Measurements from ENCODE around the gene MEFV. TPM values are rescaled to one million over a fixed set of nuclear protein-coding genes. Genes with fewer than 3 reads are reported as not detected.

MEFV gene
- total RNA-seq, 4 donors from 2014 or later, result 0.21 to 12.0 (median 1.1) TPM

- no peak for DNase-seq
- H3K4me1 ChIP-seq, result no peaks in the 10 kb centered on the region
- intact Hi-C loops (cut with DNase I; ENCODE audit: low total_unique reads), result no loop called here
- H3K9me3 ChIP-seq, result no peaks in the 10 kb centered on the region
- H3K27ac ChIP-seq, result no peak overlapping the region
- TF ChIP-seq, protein P1, sequence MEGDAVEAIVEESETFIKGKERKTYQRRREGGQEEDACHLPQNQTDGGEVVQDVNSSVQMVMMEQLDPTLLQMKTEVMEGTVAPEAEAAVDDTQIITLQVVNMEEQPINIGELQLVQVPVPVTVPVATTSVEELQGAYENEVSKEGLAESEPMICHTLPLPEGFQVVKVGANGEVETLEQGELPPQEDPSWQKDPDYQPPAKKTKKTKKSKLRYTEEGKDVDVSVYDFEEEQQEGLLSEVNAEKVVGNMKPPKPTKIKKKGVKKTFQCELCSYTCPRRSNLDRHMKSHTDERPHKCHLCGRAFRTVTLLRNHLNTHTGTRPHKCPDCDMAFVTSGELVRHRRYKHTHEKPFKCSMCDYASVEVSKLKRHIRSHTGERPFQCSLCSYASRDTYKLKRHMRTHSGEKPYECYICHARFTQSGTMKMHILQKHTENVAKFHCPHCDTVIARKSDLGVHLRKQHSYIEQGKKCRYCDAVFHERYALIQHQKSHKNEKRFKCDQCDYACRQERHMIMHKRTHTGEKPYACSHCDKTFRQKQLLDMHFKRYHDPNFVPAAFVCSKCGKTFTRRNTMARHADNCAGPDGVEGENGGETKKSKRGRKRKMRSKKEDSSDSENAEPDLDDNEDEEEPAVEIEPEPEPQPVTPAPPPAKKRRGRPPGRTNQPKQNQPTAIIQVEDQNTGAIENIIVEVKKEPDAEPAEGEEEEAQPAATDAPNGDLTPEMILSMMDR (IDR thresholded peaks at IDR 0.05), result no peak
- TF ChIP-seq POLR2A (IDR thresholded peaks at IDR 0.05), result no peak
- no peaks in the 10 kb centered on the region for H3K36me3 ChIP-seq
- no peaks in the 10 kb centered on the region for H3K27me3 ChIP-seq
- H3K4me3 ChIP-seq, result no peak overlapping the region
These were observed 533 bp upstream of the MEFV start for GRCh38 chr16:3256866-3257465.

DNA sequence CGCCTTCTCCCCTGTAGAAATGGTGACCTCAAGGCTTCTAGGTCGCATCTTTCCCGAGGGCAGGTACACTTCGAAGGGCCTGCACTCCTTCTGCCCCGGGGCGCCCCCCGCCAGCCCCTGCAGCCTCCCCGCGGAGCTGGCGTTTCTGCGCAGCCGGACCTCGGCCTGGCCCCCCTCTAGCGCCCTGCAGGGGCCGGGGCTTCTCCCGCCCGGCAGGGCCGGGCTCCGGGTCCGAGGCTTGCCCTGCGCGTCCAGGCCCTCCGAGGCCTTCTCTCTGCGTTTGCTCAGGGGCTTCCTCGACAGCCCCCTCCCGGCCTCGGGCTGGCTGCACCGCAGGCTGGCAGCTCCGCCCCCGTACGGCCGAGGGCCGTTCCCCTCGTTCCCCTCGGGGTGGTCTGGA lies 2.1 kb downstream of the MEFV start:
- no peaks in the 10 kb centered on the region for H3K9me3 ChIP-seq
- intact Hi-C loops (cut with DNase I; ENCODE audit: low total_unique reads), result no loop called here
- no peaks in the 10 kb centered on the region for H3K36me3 ChIP-seq
- H3K27me3 ChIP-seq, result no peaks in the 10 kb centered on the region
- no peaks in the 10 kb centered on the region for H3K4me1 ChIP-seq
- TF ChIP-seq, protein P1 (IDR thresholded peaks at IDR 0.05), result no peak
- TF ChIP-seq POLR2A (IDR thresholded peaks at IDR 0.05), result no peak
- no peak for DNase-seq
- H3K4me3 ChIP-seq, result no peak overlapping the region
- H3K27ac ChIP-seq, result no peak overlapping the region

GRCh38 chr16:3252967-3253366 lies 3.5 kb downstream of the MEFV start:
- no peak overlapping the region for H3K27ac ChIP-seq
- TF ChIP-seq, protein P1 (IDR thresholded peaks at IDR 0.05), result no peak
- no peak for TF ChIP-seq POLR2A (IDR thresholded peaks at IDR 0.05)
- no peaks in the 10 kb centered on the region for H3K27me3 ChIP-seq
- H3K4me1 ChIP-seq, result no peaks in the 10 kb centered on the region
- no peak for DNase-seq
- intact Hi-C loops (cut with DNase I; ENCODE audit: low total_unique reads), result no loop called here
- no peak overlapping the region for H3K4me3 ChIP-seq
- no peaks in the 10 kb centered on the region for H3K9me3 ChIP-seq
- H3K36me3 ChIP-seq, result no peaks in the 10 kb centered on the region

GRCh38 chr16:3249451-3249850 lies 7.0 kb downstream of the MEFV start:
- H3K4me1 ChIP-seq, result no peaks in the 10 kb centered on the region
- TF ChIP-seq POLR2A (IDR thresholded peaks at IDR 0.05), result no peak
- TF ChIP-seq, protein P1 (IDR thresholded peaks at IDR 0.05), result no peak
- no peaks in the 10 kb centered on the region for H3K36me3 ChIP-seq
- intact Hi-C loops (cut with DNase I; ENCODE audit: low total_unique reads), result no loop called here
- no peaks in the 10 kb centered on the region for H3K9me3 ChIP-seq
- no peak overlapping the region for H3K4me3 ChIP-seq
- no peak for DNase-seq
- H3K27me3 ChIP-seq, result no peaks in the 10 kb centered on the region
- no peak overlapping the region for H3K27ac ChIP-seq

DNA sequence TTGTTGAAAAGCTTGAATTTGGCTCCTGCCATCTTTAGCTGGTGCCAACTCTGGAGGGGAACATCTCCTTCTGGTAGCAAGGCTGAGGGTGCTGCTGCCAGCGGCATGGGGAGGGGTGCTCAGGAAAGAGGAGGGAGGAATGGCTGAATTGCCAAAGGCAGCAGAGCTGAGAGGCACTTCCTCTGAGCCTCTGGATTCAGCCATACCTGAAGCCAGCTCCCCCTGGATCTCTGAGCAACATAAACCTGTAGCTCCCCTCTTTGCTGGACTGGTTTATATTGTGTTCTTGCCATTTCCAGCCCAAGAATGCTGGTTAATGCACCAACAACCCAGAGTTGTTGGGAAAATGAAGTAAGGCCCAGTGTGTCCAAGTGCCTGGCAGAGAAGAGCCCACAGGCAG lies 7.4 kb downstream of the MEFV start:
- no peaks in the 10 kb centered on the region for H3K9me3 ChIP-seq
- no peak for TF ChIP-seq POLR2A (IDR thresholded peaks at IDR 0.05)
- TF ChIP-seq, protein P1 (IDR thresholded peaks at IDR 0.05), result no peak
- H3K4me3 ChIP-seq, result no peak overlapping the region
- H3K27me3 ChIP-seq, result no peaks in the 10 kb centered on the region
- no peaks in the 10 kb centered on the region for H3K36me3 ChIP-seq
- H3K27ac ChIP-seq, result no peak overlapping the region
- no peaks in the 10 kb centered on the region for H3K4me1 ChIP-seq
- no peak for DNase-seq
- intact Hi-C loops (cut with DNase I; ENCODE audit: low total_unique reads), result no loop called here
